ENCODE results near the gene MEOX1. TPM values are rescaled to one million over a fixed set of nuclear protein-coding genes. Genes with fewer than 3 reads are reported as not detected.
"Not testable (repeated sequence)": the region's sequence is repeated elsewhere in the genome, so short reads cannot be mapped to it uniquely, and the experiment has no call there.

The MEOX1 gene
- 9.0 and 9.3 TPM in 2 replicates for total RNA-seq

- intact Hi-C loops (cut with micrococcal nuclease), result no loop called here
Measured at GRCh38 chr17:43661699-43662412, at the start of gene MEOX1. Gene MEOX1, minus strand, starts transcription at chr17:43661922. Its CDS starts 388 bp downstream, at chr17:43661534.

- intact Hi-C loops (cut with micrococcal nuclease), result no loop called here
Measured at GRCh38 chr17:43710101-43710500, 48.4 kb upstream of the MEOX1 start.

GRCh38 chr17:43709210-43709609, 47.5 kb upstream of the MEOX1 start:
- intact Hi-C loops (cut with micrococcal nuclease), result no loop called here

- intact Hi-C loops (cut with micrococcal nuclease), result no loop called here
Measured at GRCh38 chr17:43707184-43707583, 45.5 kb upstream of the MEOX1 start.

- intact Hi-C loops (cut with micrococcal nuclease), result no loop called here
Measured at GRCh38 chr17:43706235-43706634, 44.5 kb upstream of the MEOX1 start.

GRCh38 chr17:43703630-43704029, 41.9 kb upstream of the MEOX1 start:
- intact Hi-C loops (cut with micrococcal nuclease), result no loop called here

- intact Hi-C loops (cut with micrococcal nuclease), result no loop called here
Measured at GRCh38 chr17:43702637-43703036, 40.9 kb upstream of the MEOX1 start.

GRCh38 chr17:43701318-43701743, 39.6 kb upstream of the MEOX1 start:
- intact Hi-C loops (cut with micrococcal nuclease), result no loop called here

- intact Hi-C loops (cut with micrococcal nuclease), result no loop called here
Measured at GRCh38 chr17:43699438-43699756, 37.7 kb upstream of the MEOX1 start.

- intact Hi-C loops (cut with micrococcal nuclease), result no loop called here
Measured at GRCh38 chr17:43698678-43699437, 37.1 kb upstream of the MEOX1 start.

GRCh38 chr17:43697937-43698336, 36.2 kb upstream of the MEOX1 start:
- intact Hi-C loops (cut with micrococcal nuclease), result no loop called here

- intact Hi-C loops (cut with micrococcal nuclease), result no loop called here
Measured at GRCh38 chr17:43696891-43697290, 35.2 kb upstream of the MEOX1 start.

GRCh38 chr17:43695970-43696865, 34.5 kb upstream of the MEOX1 start:
- intact Hi-C loops (cut with micrococcal nuclease), result no loop called here

- intact Hi-C loops (cut with micrococcal nuclease), result loop anchor here (1.0 to 5.0 kb wide), 2 partner anchors 66 to 153 kb away; partner anchors contain the start of gene CD300LG
Measured at GRCh38 chr17:43694081-43694870, 32.6 kb upstream of the MEOX1 start.

- intact Hi-C loops (cut with micrococcal nuclease), result loop anchor here (5.0 kb wide), 1 partner anchor 156 kb away; the partner anchor contains the start of gene CD300LG
Measured at GRCh38 chr17:43691317-43691693, 29.6 kb upstream of the MEOX1 start.

- intact Hi-C loops (cut with micrococcal nuclease), result loop anchor here (5.0 kb wide), 1 partner anchor 157 kb away; the partner anchor contains the start of gene CD300LG
Measured at GRCh38 chr17:43690624-43691316, 29.0 kb upstream of the MEOX1 start.

GRCh38 chr17:43689814-43690213, 28.1 kb upstream of the MEOX1 start:
- intact Hi-C loops (cut with micrococcal nuclease), result loop anchor here (5.0 kb wide), 1 partner anchor 157 kb away; the partner anchor contains the start of gene CD300LG

GRCh38 chr17:43689131-43689530, 27.4 kb upstream of the MEOX1 start:
- intact Hi-C loops (cut with micrococcal nuclease), result no loop called here

GRCh38 chr17:43686957-43687356, 25.2 kb upstream of the MEOX1 start:
- intact Hi-C loops (cut with micrococcal nuclease), result not testable (repeated sequence)

Measured in T-helper 2 cell treated with Interferon-gamma antibody and Interleukin-4, amounts not matched to agents 100 ng/mL and 5 ng/mL, for 36 hours (primary cell).